ENCODE measurements around the gene TNS3.

The TNS3 gene

DNA sequence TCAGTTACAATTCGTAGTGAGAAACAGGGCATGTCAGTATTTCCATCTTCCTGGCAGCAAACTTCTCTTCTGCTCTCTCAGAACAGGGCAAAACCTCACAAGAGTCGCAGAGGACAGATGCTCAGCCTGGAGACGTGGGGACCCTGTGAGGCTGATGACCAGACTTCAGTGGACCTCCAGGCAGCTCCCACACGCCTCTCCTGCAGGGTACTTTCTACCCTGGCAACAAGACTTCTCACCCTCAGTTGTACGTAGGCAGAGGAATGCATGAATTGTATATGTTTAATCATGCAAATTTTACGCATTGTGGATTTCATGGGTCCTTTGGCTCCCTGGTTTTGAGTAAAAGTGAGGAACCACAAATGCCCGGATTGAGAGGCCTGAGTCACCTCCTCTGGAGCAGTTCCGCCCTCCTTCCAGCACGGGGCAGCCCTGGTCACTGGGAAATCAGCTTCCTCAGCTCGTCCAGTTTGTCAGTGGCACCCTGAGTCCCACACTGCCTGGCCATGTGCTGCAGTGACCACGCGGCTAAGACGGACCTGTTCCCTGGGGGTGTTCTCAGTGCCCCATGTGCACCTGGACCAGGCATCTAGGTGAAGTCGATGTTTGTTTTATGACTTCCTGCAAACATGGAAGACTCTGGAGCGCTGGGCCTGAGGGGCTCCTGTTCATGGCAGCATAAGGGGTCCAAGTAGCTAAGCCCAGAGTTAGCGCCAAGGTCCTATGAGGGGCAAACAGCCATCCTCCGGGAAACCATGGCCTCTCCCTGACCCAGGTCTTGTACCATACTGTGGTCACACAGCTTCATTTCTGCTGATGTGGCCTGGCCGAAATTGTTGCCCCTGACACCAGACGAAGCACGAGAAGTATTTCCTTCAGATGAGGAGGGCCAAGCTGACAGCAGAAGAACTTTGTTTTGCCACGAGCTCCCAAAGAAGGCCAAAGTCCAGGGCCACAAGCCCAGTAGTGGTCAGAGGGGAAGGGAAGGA lies 165.1 kb downstream of the TNS3 start:
- no peaks in the 10 kb centered on the region; the same call in 1 of the 2 replicates for H3K36me3 ChIP-seq (ENCODE audit: insufficient read depth, low read length)
- H3K9ac ChIP-seq (ENCODE audit: low read depth, low read length) = no peak overlapping the region
- H3K9me3 ChIP-seq (ENCODE audit: control insufficient read depth, insufficient read depth, low read length) = no peaks in the 10 kb centered on the region
- H3K4me1 ChIP-seq (ENCODE audit: insufficient read depth, low read length) = no peaks in the 10 kb centered on the region

- no peaks in the 10 kb centered on the region for H3K9me3 ChIP-seq (ENCODE audit: control insufficient read depth, insufficient read depth, low read length)
- H3K9ac ChIP-seq (ENCODE audit: low read depth, low read length) = no peak overlapping the region
- no peaks in the 10 kb centered on the region for H3K4me1 ChIP-seq (ENCODE audit: insufficient read depth, low read length)
- no peaks in the 10 kb centered on the region; the same call in 1 of the 2 replicates for H3K36me3 ChIP-seq (ENCODE audit: insufficient read depth, low read length)
Measured at GRCh38 chr7:47415318-47416212, 166.3 kb downstream of the TNS3 start.

DNA sequence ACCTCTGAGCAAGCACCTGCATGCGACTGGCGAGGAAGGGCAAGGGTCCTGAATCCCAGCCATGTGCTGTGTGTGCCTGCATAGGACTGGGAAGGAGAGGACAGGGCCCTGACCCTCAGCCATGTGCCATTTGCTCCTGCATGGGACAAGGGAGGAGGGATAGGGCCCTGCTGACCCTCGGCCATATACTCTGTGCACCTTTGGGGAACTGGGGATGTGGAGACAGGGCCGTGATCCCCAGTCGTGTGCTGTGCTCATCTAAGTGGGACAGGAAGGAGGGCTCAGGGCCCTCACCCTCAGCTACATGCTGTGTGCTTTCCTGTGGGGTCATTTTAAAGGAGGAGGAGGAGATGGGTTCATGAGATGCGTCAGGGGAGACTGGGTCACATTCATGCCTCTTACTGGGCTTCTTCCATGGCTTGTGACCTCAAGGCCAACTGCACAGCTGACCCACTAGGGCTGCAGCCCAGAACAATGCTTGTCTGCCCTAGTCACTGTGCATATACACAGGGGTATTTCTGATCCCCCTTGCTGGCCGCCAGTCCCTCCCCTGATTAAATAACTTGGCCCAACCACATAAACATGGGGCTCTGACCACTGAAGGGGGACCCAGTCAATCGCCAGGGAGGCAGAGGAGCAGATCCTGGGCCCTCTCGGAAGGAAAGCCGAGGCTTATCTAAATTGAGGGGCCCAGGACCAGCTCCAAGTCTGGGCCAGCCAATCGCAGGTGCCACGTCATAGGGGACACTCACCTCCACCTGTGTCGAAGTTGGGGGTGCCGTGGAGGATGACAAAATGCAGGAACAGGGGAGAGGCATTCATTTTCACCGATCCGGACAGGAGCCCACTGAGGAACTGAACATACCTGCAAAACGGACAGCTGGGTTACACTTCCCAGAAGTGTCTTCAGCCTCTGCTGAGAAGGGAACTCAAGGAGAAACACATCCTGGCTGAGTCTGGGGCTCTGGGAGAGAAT lies 167.3 kb downstream of the TNS3 start:
- Histone ChIP-seq H3K36me3 (ENCODE audit: insufficient read depth, low read length) (no peaks in the 10 kb centered on the region; the same call in 1 of the 2 replicates), H3K9me3 (ENCODE audit: control insufficient read depth, insufficient read depth, low read length) (no peaks in the 10 kb centered on the region), H3K9ac (ENCODE audit: low read depth, low read length) (no peak overlapping the region), H3K4me1 (ENCODE audit: insufficient read depth, low read length) (no peaks in the 10 kb centered on the region)

DNA sequence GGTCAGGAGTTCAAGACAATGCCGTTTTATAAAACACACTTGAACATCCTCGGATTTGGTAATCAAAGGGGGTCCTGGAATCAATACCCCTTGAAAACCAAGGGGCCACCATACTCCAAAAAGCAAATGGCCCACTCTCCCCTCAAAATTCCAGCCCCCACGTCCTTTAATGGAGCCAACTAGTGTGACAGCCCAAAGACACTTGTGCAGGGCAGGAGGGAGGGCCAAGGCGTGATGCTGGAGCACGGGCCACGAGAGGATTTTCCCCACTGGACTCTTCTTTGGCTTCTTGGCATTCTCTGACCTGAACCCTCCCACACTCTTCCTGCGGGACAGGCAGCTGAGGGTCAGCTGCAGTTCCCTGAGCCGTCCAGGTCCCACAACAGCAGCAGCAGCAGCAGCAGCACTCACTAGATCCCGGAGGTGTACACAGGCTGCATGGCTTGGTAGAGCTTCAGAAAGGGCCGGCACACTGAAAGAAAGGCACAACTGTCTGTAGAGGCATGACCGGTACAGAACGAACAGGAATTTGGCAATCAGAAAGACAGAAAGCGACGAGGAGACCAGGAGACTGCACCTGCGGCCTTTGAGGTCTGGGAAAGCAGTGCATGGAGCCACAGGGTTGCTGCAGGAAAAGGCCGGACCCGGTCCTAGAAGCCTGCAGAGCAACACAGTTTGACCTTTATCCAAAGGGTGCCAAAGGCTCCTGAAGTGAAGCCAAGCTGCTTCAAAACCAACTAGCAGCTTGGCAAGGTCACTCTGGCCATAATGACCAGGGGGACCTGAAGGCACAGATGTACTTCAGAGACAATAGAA lies 168.2 kb downstream of the TNS3 start:
- Histone ChIP-seq H3K36me3 (ENCODE audit: insufficient read depth, low read length) (no peaks in the 10 kb centered on the region), H3K4me1 (ENCODE audit: insufficient read depth, low read length) (no peaks in the 10 kb centered on the region), H3K9ac (ENCODE audit: low read depth, low read length) (no peak overlapping the region), H3K9me3 (ENCODE audit: control insufficient read depth, insufficient read depth, low read length) (no peaks in the 10 kb centered on the region)

DNA sequence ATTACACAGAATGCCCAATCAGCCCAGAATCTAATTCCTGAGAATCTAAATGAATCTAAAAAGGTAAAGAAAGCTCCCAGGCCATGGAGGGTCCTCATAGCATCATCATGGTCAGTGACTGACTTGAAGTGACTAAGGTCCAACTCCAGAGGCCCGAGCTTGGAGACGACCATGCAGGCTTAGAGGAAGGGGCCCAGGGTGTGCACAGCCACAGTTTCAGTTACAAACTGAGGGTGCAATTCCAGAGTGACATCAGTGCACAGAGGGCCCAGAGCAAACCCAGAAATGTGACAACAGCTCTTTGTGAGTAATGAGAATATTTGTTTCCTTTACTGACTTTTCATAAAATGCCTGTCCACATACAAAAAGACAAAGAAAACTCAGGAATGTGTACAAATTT lies 170.0 kb downstream of the TNS3 start:
- H3K4me1 ChIP-seq (ENCODE audit: insufficient read depth, low read length) = no peaks in the 10 kb centered on the region
- no peaks in the 10 kb centered on the region for H3K9me3 ChIP-seq (ENCODE audit: control insufficient read depth, insufficient read depth, low read length)
- H3K36me3 ChIP-seq (ENCODE audit: insufficient read depth, low read length) = no peaks in the 10 kb centered on the region
- H3K9ac ChIP-seq (ENCODE audit: low read depth, low read length) = no peak overlapping the region

- no peaks in the 10 kb centered on the region for H3K4me1 ChIP-seq (ENCODE audit: insufficient read depth, low read length)
Measured at GRCh38 chr7:47411281-47411869, 170.5 kb downstream of the TNS3 start.

DNA sequence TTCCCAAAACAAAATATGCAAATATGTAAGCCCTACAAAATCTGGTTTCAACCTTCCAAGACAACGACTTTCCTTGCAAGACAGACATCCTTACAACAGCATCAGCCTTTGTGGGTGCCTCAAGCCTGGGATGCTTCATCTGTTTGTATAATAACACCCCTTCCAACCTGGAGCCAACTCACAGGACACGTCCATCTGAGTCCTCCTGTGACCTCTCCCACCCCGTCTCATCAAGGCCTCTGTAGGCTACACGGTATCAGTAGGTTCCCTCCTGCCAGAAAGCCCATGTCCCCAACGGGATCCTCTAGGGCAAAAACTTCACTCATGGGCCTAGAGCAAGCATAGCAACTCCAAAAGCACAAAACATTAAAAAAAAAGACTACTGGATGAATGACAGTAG lies 173.2 kb downstream of the TNS3 start:
- H3K9me3 ChIP-seq (ENCODE audit: control insufficient read depth, insufficient read depth, low read length) = no peaks in the 10 kb centered on the region
- H3K36me3 ChIP-seq (ENCODE audit: insufficient read depth, low read length) = 0 out of 2 replicates have a peak, but pooled peaks cover 3% of the 10 kb centered on the region
- H3K4me1 ChIP-seq (ENCODE audit: insufficient read depth, low read length) = peaks cover under 1% of the 10 kb centered on the region; the same call in 1 of the 2 replicates
- H3K9ac ChIP-seq (ENCODE audit: low read depth, low read length) = no peak overlapping the region

More at GRCh38 chr7:47411281-47411869, 170.5 kb downstream of the TNS3 start:
- Histone ChIP-seq H3K9ac (ENCODE audit: low read depth, low read length) (no peak overlapping the region), H3K9me3 (ENCODE audit: control insufficient read depth, insufficient read depth, low read length) (no peaks in the 10 kb centered on the region), H3K36me3 (ENCODE audit: insufficient read depth, low read length) (no peaks in the 10 kb centered on the region)

DNA sequence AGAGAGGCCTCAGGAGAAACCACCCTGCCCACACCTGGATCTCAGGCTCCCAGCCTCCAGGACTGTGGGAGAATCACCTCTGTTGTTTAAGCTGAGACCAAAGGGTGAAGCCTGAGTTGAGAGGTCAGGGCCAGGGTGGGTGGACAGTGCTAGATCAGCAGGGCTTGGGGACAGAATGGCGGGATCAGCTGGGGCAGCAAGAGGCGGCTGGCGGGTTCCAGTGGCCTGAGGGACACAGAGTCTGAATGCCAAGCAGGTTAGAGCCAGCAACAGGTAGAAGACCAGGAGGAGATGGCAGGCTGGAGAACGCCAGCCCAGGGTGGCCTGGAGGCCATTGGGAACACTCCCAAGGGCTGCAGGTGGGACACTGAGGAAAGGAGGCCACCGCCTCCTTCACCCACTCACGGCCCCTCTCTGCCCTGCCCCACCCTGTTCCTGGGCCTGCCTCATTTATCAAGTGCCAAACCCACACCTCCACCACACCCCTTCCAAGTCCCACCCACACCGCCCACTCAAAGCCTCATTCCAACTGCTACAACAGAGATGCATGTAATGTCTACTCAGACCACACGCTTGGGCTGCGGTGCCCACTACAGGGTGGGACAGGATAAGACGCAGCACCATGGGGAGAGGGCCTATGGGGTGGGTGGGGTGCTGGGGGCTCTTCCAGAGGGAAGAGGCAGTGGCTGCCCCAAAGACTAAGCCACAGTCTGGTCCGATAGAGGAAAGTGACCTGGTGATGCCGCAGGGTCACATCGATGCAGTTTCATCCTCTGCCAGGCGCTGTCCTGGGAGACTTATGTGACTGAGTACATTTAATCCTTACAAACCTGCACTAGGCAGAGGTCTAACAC lies 173.9 kb downstream of the TNS3 start:
- no peak overlapping the region for H3K9ac ChIP-seq (ENCODE audit: low read depth, low read length)
- H3K4me1 ChIP-seq (ENCODE audit: insufficient read depth, low read length) = peaks cover 6% of the 10 kb centered on the region
- no peaks in the 10 kb centered on the region for H3K9me3 ChIP-seq (ENCODE audit: control insufficient read depth, insufficient read depth, low read length)
- 0 out of 2 replicates have a peak, but pooled peaks cover 3% of the 10 kb centered on the region for H3K36me3 ChIP-seq (ENCODE audit: insufficient read depth, low read length)

- 0 out of 2 replicates have a peak, but pooled peaks cover 3% of the 10 kb centered on the region for H3K36me3 ChIP-seq (ENCODE audit: insufficient read depth, low read length)
- no peaks in the 10 kb centered on the region for H3K9me3 ChIP-seq (ENCODE audit: control insufficient read depth, insufficient read depth, low read length)
- no peak overlapping the region for H3K9ac ChIP-seq (ENCODE audit: low read depth, low read length)
- H3K4me1 ChIP-seq (ENCODE audit: insufficient read depth, low read length) = peaks cover 6% of the 10 kb centered on the region
Measured at GRCh38 chr7:47407136-47407535, 174.8 kb downstream of the TNS3 start.

DNA sequence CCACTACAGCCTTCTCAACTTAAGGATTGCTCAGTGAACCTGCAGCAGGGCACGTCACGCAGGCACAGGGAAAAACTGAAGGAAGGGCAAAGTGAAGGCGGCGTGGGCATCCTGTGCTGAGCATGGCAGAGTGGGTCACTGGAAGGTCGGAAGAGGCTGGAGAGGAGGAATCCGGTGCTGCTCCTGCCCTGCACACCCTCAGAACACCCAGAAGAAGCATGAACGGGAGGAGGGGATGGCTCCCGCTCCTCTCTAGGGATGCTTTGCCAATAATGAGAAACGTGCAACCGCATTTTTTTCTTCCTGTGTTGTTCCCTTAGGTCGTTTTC lies 175.1 kb downstream of the TNS3 start:
- Histone ChIP-seq H3K9ac (ENCODE audit: low read depth, low read length) (no peak overlapping the region), H3K4me1 (ENCODE audit: insufficient read depth, low read length) (peaks cover 6% of the 10 kb centered on the region), H3K9me3 (ENCODE audit: control insufficient read depth, insufficient read depth, low read length) (no peaks in the 10 kb centered on the region), H3K36me3 (ENCODE audit: insufficient read depth, low read length) (0 out of 2 replicates have a peak, but pooled peaks cover 3% of the 10 kb centered on the region)

DNA sequence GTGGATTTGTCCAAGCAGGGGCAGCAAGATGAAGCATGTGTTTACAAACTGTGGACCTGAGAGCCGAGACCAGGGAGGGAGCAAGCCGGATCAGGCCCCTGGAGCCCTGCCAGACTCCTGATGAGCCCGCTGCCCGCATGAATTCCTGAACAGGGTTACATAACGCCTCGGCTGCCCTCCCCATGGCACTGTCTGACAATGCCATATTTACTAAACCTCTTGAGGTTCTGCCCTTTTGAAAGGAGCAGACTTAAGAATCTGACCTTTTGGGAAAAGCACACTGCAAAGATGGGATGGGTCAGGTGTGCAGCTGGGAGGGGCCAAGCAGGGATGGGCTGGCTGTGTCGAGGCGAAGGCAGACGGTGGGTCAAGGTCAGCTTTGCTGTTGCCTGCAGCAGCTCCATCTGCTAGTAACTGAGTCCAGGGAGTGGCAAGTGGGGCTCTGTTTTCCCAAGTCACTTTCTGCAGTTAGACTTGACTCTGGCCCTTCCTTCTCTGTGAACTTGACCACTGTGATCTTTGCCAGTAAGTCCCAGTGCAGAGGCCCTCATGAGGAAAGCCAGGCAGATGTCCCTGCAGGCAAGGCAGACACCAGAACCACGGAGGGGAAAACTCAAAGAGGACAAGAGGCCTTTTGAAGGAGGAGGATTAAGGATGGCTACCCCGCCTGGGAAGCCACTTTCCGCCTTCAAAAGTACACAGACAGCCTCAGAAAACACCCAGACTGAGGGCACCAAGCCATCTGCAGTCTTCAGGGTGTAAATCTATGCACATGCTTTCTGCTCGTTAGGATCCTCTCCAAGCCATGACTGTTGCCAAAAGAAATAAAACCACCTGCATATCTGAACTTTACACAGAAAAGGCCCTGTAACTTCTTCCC lies 175.8 kb downstream of the TNS3 start:
- H3K9ac ChIP-seq (ENCODE audit: low read depth, low read length) = no peak overlapping the region
- H3K4me1 ChIP-seq (ENCODE audit: insufficient read depth, low read length) = peaks cover 6% of the 10 kb centered on the region
- no peaks in the 10 kb centered on the region for H3K9me3 ChIP-seq (ENCODE audit: control insufficient read depth, insufficient read depth, low read length)
- peaks cover 3% of the 10 kb centered on the region; the same call in 1 of the 2 replicates for H3K36me3 ChIP-seq (ENCODE audit: insufficient read depth, low read length)
